CMK (cell line): ENCODE results near the gene CER1.

Source experiments
- DNase-seq: peaks from one replicate; pipeline ENCODE4 v3.0.0-alpha.2; 2010; ENCODE audit warnings: low read depth

CER1 gene

GRCh38 chr9:14722391-14723035 lies at the start of gene CER1:
CER1 (minus strand) TSS chr9:14722733; CDS start chr9:14722672, 61 bp downstream.
- no peak for DNase-seq

GRCh38 chr9:14770592-14770991 lies 48.1 kb upstream of the CER1 start:
- no peak for DNase-seq

GRCh38 chr9:14769230-14769571 lies 46.7 kb upstream of the CER1 start:
- DNase-seq: no peak

GRCh38 chr9:14768405-14769229 lies 46.1 kb upstream of the CER1 start:
- DNase-seq: no peak

GRCh38 chr9:14766299-14766698 lies 43.8 kb upstream of the CER1 start:
- no peak for DNase-seq

GRCh38 chr9:14761584-14761983 lies 39.1 kb upstream of the CER1 start:
- DNase-seq: no peak

- no peak for DNase-seq
Measured at GRCh38 chr9:14760060-14760459, 37.5 kb upstream of the CER1 start.

- no peak for DNase-seq
Measured at GRCh38 chr9:14756291-14756690, 33.8 kb upstream of the CER1 start.

GRCh38 chr9:14752871-14753270 lies 30.3 kb upstream of the CER1 start:
- DNase-seq: no peak

GRCh38 chr9:14752271-14752670 lies 29.7 kb upstream of the CER1 start:
- DNase-seq: no peak

GRCh38 chr9:14750821-14751220 lies 28.3 kb upstream of the CER1 start:
- no peak for DNase-seq

- no peak for DNase-seq
Measured at GRCh38 chr9:14749741-14750211, 27.2 kb upstream of the CER1 start.

GRCh38 chr9:14748373-14748772 lies 25.8 kb upstream of the CER1 start:
- no peak for DNase-seq

- no peak for DNase-seq
Measured at GRCh38 chr9:14747111-14747510, 24.6 kb upstream of the CER1 start.

- DNase-seq: no peak
Measured at GRCh38 chr9:14746626-14747025, 24.1 kb upstream of the CER1 start.

GRCh38 chr9:14744768-14745167 lies 22.2 kb upstream of the CER1 start:
- DNase-seq: no peak

GRCh38 chr9:14741369-14741768 lies 18.8 kb upstream of the CER1 start:
- no peak for DNase-seq

GRCh38 chr9:14733133-14733532 lies 10.6 kb upstream of the CER1 start:
- no peak for DNase-seq

GRCh38 chr9:14731294-14731981 lies 8.9 kb upstream of the CER1 start:
- no peak for DNase-seq

- no peak for DNase-seq
Measured at GRCh38 chr9:14730461-14730898, 7.9 kb upstream of the CER1 start.

- DNase-seq: no peak
Measured at GRCh38 chr9:14723301-14723700, 768 bp upstream of the CER1 start.

- DNase-seq: no peak
Measured at GRCh38 chr9:14719231-14719923, 3.2 kb downstream of the CER1 start.
